Stomach (tissue), 9 donors: ENCODE data around the gene RBM48. TPM values are rescaled to one million over a fixed set of nuclear protein-coding genes. Genes with fewer than 3 reads are reported as not detected.

Experiments used
- DNase-seq, 2 donors: peaks; one replicate each; pipeline versions ENCODE4 v3.0.0 to v3.0.0-alpha.2; 2013 to 2019
- H3K27ac ChIP-seq, 5 donors: fragments of 200-600 bp in 4 of 5; sonication (generic) in 4 of 5; one replicate each; pipeline ENCODE4 v1.5.1; 2013 to 2019; ENCODE audit warnings: mild to moderate bottlenecking in 1 of 5, moderate library complexity in 1 of 5
- H3K27me3 ChIP-seq, 3 donors: fragments of 200-600 bp; sonication (generic); one replicate each; pipeline ENCODE4 v1.5.1; 2017 to 2019; ENCODE audit warnings: mixed run types in 1 of 3
- H3K36me3 ChIP-seq, 4 donors: fragments of 200-600 bp; sonication (generic); 1 replicate in 3 of 4; 2 replicates in 1 of 4; pipeline ENCODE4 v1.5.1; 2016 to 2019
- H3K4me1 ChIP-seq, 4 donors: fragments of 200-600 bp; sonication (generic); one replicate each; pipeline ENCODE4 v1.5.1; 2016 to 2019
- H3K4me3 ChIP-seq, 4 donors: fragments of 200-600 bp; sonication (generic) in 3 of 4; one replicate each; pipeline ENCODE4 v1.5.1; 2016 to 2019; ENCODE audit warnings: mild to moderate bottlenecking in 1 of 4
- H3K9me3 ChIP-seq, 4 donors: fragments of 200-600 bp; sonication (generic); one replicate each; pipeline ENCODE4 v1.5.1; 2016 to 2019
- EP300 ChIP-seq: sonication (generic); formaldehyde crosslinking; IDR thresholded peaks from one replicate; pipeline ENCODE4 v1.6.1; 2017; ENCODE audit warnings: antibody characterized with exemption
- POLR2A ChIP-seq, 4 donors: fragments of 450-650 bp; IDR thresholded peaks; one replicate each; pipeline ENCODE4 v1.6.1; 2016; ENCODE audit warnings: antibody characterized with exemption in 4 of 4, control low read depth in 2 of 4, mild to moderate bottlenecking in 1 of 4, moderate library complexity in 1 of 4
- POLR2AphosphoS5 ChIP-seq, 3 donors: sonication (generic); formaldehyde crosslinking; IDR thresholded peaks; one replicate each; pipeline ENCODE4 v1.6.1; 2016; ENCODE audit warnings: antibody characterized with exemption in 3 of 3
- WGBS, 5 donors: extraction: QIAGEN DNeasy Blood & Tissue Kit in 3 of 5; methylation state at CpG; one replicate each; pipeline versions ENCODE4 v1.1.5 to v1.1.7; 2013 to 2018; 5-methylcytosine and 5-hydroxymethylcytosine counted together
- intact Hi-C: fragments of 100-400 bp; cut with DNase I; formaldehyde crosslinking; loops from one replicate; pipeline ENCODE4 v1.15.1; 2023; ENCODE audit warnings: low total_unique reads
- polyA plus RNA-seq, 3 donors: library from polyadenylated mRNA; stranded (reverse); fragments of 200-250 nt; gene quantifications; one replicate each; pipeline ENCODE4 v1.2.3, GENCODE V29; 2013
- total RNA-seq, 5 donors: library from RNA; depleted of rRNA; stranded (reverse); fragments of >200 nt; gene quantifications; one replicate each; pipeline versions ENCODE4 v1.1.0 to v1.2.3, GENCODE V29; 2014 to 2016
- TF ChIP-seq, protein P1 (sequence below), 7 experiments: fragments of 450-650 bp in 4 of 7; fragments of 200-600 bp in 3 of 7; sonication (generic) in 3 of 7; IDR thresholded peaks; one replicate each; pipeline ENCODE4 v1.5.1; 2016 to 2019; ENCODE audit warnings: antibody characterized with exemption in 7 of 7, control low read depth in 2 of 7, mild to moderate bottlenecking in 1 of 7
- donor health status: healthy with polysubstance abuse.
- donor health status: Bipolar disorder and iron deficiency.
- donor health status: healthy.

RBM48 gene
- total and polyA plus RNA-seq, 8 donors = 3.2 to 14.0 (median 6.6) TPM

- Histone ChIP-seq H3K27me3 (no peaks in the 10 kb centered on the region), H3K9me3 (no peaks in the 10 kb centered on the region), H3K4me3 (no peak overlapping the region), H3K27ac (no peak overlapping the region), H3K36me3 (peaks cover 20 to 68% (median 66%) of the 10 kb centered on the region in 4 donors), H3K4me1 (no peaks in the 10 kb centered on the region)
- DNase-seq = no peak
- TF ChIP-seq, protein P1, sequence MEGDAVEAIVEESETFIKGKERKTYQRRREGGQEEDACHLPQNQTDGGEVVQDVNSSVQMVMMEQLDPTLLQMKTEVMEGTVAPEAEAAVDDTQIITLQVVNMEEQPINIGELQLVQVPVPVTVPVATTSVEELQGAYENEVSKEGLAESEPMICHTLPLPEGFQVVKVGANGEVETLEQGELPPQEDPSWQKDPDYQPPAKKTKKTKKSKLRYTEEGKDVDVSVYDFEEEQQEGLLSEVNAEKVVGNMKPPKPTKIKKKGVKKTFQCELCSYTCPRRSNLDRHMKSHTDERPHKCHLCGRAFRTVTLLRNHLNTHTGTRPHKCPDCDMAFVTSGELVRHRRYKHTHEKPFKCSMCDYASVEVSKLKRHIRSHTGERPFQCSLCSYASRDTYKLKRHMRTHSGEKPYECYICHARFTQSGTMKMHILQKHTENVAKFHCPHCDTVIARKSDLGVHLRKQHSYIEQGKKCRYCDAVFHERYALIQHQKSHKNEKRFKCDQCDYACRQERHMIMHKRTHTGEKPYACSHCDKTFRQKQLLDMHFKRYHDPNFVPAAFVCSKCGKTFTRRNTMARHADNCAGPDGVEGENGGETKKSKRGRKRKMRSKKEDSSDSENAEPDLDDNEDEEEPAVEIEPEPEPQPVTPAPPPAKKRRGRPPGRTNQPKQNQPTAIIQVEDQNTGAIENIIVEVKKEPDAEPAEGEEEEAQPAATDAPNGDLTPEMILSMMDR (IDR thresholded peaks at IDR 0.05) = no peak
- TF ChIP-seq POLR2A (IDR thresholded peaks at IDR 0.05) (no peak), POLR2AphosphoS5 (IDR thresholded peaks at IDR 0.05) (no peak), EP300 (no peak)
- 67 to 75% (median 71%) methylated on average over 2 of the region's 2 CpGs for WGBS, 5 donors
- intact Hi-C loops = no loop called here
Measured at GRCh38 chr7:92485974-92486373, 42.6 kb upstream of the RBM48 start.

DNA sequence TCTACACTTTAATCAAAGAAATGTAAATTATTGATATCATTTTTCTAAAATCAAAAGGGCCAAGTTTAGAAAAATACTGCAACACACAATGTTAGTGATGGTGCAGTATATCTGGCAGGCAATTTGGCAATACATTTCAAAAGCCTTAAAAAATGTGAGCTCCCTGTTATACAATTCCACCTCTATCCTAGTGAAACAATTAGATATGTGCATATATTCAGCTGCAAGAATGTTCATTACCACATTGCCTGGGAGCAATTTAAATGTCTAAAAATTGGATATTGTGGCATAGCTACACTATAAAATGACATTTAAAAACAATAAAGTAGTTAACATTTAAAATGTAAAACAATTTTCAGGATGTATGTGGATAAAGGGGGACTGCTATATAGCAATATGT is 40.8 kb upstream of the RBM48 start:
- Histone ChIP-seq H3K36me3 (peaks cover 32 to 86% (median 84%) of the 10 kb centered on the region in 4 donors), H3K27me3 (no peaks in the 10 kb centered on the region), H3K9me3 (no peaks in the 10 kb centered on the region), H3K4me3 (no peak overlapping the region), H3K27ac (no peak overlapping the region), H3K4me1 (no peaks in the 10 kb centered on the region)
- TF ChIP-seq EP300 (no peak), POLR2A (IDR thresholded peaks at IDR 0.05) (no peak), POLR2AphosphoS5 (IDR thresholded peaks at IDR 0.05) (no peak)
- TF ChIP-seq, protein P1 (IDR thresholded peaks at IDR 0.05) = no peak
- no peak for DNase-seq
- intact Hi-C loops = no loop called here

GRCh38 chr7:92489634-92490033 is 39.0 kb upstream of the RBM48 start:
- peaks cover 46 to 100% (median 98%) of the 10 kb centered on the region in 4 donors for H3K36me3 ChIP-seq
- H3K4me1 ChIP-seq = no peaks in the 10 kb centered on the region
- H3K9me3 ChIP-seq = no peaks in the 10 kb centered on the region
- no peak for TF ChIP-seq POLR2A (IDR thresholded peaks at IDR 0.05)
- TF ChIP-seq POLR2AphosphoS5 (IDR thresholded peaks at IDR 0.05) = no peak
- TF ChIP-seq, protein P1 (IDR thresholded peaks at IDR 0.05) = no peak
- no peak for TF ChIP-seq EP300
- intact Hi-C loops = no loop called here
- 39 to 76% (median 58%) methylated on average over 1 of the region's 1 CpG for WGBS, 5 donors
- DNase-seq = no peak
- H3K27me3 ChIP-seq = no peaks in the 10 kb centered on the region
- H3K4me3 ChIP-seq = no peak overlapping the region
- no peak overlapping the region for H3K27ac ChIP-seq

DNA sequence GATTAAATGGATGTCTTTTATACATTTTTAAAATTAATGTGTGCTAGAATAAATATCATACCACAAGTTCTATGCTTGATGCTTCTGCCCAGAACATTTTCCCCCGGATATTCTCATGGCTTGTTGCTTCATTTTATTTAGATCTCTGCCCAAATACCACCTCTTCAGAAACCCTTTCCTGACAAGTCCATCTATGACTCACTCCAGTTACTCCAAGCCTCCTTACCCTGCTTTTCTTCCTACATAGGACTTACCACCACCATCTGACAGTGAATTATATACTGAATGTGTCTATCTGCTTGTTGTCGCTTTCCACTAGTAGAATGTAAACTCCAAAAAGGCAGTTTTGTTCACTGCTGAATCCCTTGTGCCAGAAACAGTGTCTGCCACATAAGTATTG is 31.7 kb upstream of the RBM48 start:
- WGBS, 5 donors = 87 to 94% (median 91%) methylated on average over 2 of the region's 2 CpGs
- Histone ChIP-seq H3K4me1 (no peaks in the 10 kb centered on the region), H3K4me3 (no peak overlapping the region), H3K9me3 (no peaks in the 10 kb centered on the region), H3K27ac (no peak overlapping the region), H3K36me3 (peaks cover 42 to 99% (median 91%) of the 10 kb centered on the region in 4 donors), H3K27me3 (no peaks in the 10 kb centered on the region)
- intact Hi-C loops = no loop called here
- DNase-seq = no peak
- TF ChIP-seq, protein P1 (IDR thresholded peaks at IDR 0.05) = no peak
- TF ChIP-seq POLR2A (IDR thresholded peaks at IDR 0.05) = no peak
- no peak for TF ChIP-seq EP300
- TF ChIP-seq POLR2AphosphoS5 (IDR thresholded peaks at IDR 0.05) = no peak
